SHP77 treated with DMSO at 0.1 percent for 48 hours (cell line): ENCODE data around the gene STAMBPL1.
"Not testable (repeated sequence)": the region's sequence is repeated elsewhere in the genome, so short reads cannot be mapped to it uniquely, and the experiment has no call there.

ENCODE experiments used
- DNase-seq: peaks from one replicate; lab custom pipeline; 2025; lab: John Stamatoyannopoulos, UW

The STAMBPL1 gene

DNA sequence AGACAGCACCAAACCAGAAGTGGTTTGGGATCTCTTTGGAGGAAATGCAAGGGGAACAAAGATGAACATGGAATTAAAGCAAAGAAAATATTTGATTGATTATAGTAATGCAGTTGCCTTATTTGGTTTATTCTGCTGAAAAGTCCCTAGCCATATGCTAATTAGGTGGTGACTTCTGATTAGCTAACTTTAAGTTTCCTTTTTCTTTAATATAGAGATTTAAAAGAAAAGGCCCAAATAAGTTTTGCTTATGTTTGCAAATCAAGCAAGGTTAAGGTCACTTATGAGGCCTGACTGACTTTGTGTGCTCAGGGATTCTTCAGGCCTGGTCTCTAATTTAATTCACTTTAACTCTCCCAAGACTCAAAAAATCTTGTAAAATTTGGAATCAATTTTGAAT, 22.2 kb upstream of the STAMBPL1 start:
- no peak for DNase-seq

DNA sequence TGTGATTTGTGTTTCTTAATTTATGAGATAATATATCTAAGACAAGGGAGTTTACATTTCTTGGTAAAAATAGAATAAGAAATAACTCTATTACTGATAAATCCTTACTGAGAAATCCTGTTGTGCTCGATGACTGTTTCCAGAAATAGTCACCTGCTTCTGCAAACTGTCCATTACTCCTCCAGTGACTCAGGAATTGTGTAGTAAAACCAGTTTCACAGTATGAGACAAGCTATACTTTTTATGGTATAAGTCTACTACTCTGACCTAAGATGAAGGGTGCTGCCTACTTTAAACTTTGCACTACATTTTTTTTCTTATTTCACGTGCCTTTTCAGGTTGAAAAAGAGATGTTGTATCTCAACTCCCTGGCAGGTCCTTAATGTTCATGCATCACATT, 21.6 kb upstream of the STAMBPL1 start:
- DNase-seq = no peak

DNA sequence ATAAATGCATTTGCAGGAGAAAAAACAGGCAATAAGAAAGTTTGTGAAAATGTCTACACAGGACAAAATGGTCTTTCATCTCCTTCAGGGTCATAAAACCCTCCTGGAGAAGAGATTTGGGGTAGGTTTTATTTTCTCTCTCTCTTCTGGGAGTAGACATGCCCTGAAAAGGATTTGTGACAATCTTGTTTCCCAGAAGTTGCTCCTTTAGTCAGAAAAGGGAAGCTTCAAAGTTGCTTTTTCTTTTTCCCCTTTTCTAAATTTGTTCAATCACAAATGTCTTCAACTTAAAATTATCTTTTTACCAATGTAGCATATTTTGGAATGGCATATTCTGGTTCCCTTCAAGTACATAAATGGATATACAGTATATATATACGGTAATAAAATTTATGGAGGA, 19.0 kb upstream of the STAMBPL1 start:
- DNase-seq = no peak

DNA sequence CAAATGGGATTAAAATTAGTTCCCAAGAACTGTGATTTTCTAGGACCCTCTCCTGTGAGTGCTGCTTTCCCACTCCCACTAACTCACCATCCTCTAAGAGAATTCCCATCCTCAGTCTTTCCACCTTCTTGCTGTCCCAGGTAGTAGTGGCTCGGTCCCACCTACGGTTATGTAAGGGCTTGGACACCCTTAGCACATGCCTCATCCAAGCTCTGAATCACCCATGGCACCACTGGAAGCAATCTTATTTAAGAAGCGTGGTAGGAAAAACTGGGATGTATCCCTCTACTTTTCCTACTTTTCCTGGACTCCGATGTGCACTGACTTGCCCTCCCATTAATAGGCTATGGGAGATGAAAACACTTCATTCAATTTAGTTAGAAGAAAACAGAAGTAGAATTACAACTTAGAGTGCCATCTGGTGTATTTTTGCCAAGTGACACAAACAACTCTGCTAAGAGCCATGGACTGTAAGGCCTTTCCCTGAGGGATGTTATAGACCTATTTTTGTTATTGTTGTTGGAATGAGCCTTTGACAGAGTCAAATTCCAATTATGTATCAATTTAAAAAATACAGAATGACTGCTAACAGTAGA, 14.7 kb upstream of the STAMBPL1 start:
- DNase-seq = no peak

DNA sequence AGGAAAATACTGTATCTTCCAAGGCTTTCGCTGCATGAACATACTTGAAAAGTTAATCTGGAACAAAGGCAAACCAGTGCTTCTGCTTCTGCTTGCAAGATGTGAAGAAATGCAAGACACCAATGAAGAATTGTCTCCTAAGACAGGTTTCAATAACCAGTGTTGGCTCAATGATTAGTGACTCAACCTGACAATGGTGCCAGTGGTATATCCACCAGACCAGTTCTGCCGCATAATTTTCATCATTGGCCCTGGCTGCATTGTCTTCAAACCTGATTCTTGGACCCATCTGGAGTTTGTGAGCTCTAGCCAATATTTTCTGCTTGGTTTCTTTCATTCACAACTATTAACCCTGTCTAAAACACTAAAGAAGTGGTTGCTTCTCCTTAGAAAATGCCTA, 13.6 kb upstream of the STAMBPL1 start:
- DNase-seq = no peak

DNA sequence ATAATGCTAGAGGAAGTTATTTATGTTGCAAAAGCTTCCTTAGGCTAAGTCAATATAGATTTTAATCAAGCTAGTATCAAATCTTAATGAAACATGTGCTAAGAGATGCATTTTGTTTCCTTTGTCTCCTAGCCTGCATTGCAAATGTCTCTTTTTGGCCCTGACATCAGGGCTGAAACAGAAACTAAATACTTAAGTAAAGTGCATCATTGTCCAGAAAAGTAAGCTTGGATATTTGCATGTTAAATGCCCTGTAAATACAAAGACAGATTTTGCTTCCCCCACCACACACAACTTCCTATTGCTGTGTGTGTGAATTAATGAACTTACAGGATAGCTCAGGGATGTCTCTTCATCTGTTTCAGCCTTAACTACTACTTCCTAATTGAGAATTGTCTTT, 10.0 kb upstream of the STAMBPL1 start:
- no peak for DNase-seq

DNA sequence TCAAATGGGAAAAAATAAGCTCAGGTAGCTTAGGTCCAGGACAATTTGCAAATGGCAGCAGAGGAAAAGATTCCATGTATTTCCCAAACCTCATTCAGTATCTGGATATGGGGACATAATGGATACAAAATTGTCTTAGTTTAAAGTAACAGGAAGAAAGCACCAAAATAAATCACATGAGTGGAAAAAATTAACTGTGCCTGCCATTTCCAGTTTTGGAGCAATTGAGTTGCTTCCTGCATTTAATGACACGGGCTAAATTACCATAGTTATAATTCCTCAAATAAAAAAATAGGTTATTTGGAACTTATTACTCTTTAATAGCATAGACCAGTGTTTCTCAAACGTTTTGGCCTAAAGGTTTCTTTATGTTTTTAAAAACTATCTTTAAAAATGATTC, 6.3 kb upstream of the STAMBPL1 start:
- no peak for DNase-seq

DNA sequence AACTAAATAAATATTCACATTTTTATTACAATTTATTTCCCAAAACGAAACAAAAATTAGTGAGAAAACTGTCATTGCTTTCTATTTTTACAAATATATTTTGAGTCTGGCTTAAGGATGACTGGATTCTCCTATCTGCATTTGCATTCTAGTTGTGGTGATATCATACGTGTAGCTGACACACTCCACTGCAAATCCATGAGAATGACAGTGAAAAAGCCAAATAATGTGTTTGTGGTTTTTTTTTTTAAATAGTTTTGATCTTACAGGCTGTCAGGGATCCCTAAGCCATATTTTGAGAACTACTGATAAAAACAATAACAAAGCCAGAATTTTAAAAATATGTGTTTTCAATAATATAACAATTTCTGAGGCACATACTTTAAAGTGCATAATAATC, 5.8 kb upstream of the STAMBPL1 start:
- no peak for DNase-seq

DNA sequence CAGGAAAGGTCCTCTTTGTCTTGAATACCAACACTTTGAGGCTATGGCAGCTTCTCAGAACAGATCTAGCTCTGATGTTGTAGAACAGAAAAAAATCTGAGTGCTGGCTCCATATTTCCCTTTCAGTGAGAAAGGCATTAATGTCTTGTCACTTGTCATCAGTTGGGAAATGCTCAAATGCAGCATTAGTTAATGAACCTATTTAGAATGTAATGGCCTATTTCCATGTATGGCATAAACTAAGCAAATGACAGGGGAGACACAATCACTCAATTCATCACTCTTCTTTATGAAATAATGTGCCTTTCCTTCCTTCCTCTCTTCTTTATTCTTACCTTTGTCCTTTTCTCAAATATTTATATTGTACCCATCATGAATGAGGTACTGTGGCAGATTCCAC, 5.0 kb upstream of the STAMBPL1 start:
- DNase-seq = no peak

DNA sequence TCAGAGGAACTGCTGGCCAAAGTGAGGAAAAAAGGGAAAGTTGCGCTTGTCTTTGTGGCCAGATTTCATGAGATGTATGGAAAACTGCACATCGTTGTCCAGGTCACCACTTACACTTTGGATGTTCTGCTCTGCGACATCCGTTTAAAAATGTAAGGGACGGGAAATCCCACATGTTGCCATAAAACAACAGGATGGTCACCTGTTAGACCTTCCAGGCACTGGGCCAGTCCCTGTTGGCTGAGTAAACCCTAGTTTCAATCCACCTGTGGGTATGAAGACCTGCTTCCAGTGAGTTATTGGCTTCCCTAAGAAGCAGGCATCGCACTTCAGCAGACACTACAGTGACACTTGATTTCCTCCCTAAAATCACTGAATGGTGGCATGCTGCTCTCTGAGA, 2.7 kb upstream of the STAMBPL1 start:
- DNase-seq = no peak

DNA sequence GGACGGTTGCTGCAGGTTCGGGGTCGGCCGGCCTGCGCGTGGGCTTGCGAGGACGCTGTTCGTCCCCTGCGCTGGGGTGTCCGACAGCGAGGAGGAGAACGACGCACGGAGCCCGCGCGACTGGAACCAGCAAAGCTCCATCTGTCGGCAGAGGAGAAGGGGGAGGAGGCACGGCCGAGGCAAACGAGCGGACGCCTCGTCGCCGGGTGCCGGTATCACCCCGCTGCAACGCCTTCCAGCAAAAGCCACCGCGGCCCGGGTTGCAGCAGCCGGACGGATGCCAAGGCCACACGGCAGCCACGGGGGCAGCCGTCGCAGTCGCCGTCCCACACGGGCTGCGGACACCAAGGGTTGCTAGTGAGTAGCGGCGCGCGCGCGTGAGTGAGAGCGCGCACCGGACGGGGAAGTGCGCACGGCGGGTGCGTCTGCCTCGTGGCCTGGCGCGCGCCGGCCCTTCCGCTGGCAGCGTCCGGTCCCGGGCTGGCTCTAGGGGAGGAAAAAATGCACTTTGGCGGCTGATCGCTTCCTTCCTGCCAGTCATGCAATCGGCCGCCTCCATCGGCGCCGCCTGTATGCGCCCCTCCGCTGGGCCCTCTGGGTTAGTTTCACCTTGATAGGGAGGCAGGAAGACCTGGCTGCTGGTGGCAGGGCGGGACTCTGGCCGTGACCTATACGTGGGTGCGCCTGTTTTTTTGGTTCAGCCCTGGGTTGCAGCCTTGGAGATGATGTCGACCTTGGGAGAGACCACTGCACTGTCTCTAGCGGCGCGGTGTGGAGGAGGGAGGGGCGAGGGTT, 434 bp downstream of the STAMBPL1 start:
- DNase-seq = no peak

DNA sequence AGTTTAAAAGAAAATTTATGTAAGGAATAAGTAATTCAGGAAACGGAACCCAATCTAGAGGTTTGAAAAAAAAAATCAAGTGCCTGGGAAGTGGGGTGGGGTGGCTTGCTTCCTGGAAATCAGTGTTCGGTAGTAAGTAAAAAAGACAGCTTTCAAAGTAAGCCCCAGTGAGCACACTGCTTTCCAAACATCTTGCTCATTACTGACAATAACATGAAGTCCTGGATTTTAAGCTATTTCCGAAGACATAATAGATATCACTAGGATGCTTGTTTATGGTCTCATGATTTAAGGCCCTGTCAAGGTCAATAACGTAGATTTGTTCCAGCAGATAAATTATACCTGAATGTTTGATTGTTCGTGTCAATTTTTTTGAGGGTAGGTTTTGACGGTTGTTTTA, 1.3 kb downstream of the STAMBPL1 start:
- no peak for DNase-seq

DNA sequence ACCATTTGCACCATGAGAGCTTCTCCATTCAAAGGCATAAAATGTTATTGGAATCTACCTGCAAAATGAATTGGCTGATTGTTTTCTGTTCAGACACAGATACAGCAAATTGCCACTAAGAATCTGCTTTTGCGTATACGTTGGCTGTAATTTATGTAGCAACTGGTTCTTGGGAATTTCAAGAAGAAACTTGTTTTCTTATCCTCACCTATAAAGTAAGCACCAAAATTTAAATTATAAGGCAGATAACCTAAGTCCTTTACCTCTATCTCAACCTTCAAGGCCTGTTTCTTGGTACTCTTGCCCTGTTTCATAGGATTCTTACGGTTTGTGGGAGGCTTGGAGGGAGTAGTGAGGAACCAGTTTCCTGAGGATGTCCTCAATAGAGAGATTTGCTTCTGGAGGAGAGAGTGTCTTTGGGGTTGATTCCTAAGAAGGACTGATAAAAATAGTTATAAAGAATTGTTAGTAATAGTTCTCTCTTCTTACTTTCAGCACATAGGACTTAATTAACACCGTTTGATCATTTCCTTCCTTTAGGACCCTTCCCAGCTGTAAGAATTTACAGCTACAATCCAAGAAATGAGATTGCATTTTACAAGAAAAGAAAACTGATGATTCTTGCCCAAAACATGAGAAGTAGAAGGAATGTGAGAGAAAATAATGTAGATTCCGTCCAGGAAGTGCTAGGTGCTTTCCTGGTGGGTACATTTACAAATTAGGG, 2.0 kb downstream of the STAMBPL1 start:
- no peak for DNase-seq

DNA sequence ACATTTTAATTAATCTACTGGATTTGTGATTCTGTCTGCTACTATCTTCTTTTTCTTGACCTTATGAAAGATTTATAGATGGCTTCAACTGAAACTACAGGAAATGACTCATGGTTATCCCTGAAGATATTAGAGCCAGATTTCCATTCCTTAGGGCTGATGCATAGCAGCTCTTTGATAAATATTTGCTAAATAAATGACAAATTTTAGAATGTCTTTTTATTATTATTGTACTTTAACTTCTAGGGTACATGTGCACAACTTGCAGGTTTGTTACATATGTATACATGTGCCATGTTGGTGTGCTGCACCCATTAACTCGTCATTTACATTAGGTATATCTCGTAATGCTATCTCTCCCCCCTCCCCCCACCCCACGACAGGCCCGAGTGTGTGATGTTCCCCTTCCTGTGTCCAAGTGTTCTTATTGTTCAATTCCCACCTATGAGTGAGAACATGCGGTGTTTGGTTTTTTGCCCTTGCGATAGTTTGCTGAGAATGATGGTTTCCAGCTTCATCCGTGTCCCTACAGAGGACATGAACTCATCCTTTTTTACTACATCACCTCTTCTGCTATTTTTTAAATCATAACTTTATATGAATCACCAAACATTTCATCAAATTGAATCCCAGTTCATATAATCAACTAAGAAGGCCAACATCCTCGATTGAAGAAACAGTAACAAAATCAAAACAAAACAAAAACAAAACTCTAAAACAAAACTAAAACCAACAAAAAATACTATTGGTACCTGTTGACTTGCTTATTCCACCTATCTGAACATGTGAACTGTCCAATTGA, 2.8 kb downstream of the STAMBPL1 start:
- not testable (repeated sequence) for DNase-seq

DNA sequence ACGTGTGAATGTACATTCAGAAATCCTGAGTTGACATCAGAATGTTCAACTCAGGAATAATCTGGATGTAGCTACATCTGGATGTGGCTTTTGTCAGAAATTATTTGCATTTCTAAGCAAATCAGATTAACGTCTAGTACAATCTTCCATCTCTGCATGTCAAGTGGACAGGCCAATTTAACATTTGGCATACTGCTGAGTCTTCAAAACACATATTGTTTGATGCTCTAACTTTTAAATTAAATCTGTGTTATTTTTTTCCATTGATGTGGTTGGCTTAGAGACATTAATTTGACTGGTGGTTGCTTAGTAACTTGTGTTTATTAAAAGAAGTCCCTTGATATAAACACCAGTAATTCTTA, 3.4 kb downstream of the STAMBPL1 start:
- no peak for DNase-seq

DNA sequence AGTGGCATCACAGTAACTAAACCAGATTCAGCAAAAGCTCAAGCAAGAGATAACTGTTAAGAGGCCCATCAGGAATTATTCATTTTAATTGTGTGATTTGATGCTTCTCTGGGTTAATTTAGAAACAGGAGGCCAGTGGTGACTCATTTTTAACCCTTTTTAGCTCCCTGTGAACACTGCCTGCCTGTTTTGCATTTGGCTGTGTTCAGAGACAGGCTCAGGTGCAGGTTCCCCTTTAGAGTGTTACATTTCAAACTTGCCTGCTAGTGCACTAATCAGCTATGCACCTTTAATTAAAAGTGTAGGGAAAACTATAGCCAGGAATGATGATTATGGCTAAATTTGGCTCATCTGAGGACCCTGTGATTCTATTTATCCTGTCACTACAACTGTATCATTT, 6.5 kb downstream of the STAMBPL1 start:
- DNase-seq = no peak

DNA sequence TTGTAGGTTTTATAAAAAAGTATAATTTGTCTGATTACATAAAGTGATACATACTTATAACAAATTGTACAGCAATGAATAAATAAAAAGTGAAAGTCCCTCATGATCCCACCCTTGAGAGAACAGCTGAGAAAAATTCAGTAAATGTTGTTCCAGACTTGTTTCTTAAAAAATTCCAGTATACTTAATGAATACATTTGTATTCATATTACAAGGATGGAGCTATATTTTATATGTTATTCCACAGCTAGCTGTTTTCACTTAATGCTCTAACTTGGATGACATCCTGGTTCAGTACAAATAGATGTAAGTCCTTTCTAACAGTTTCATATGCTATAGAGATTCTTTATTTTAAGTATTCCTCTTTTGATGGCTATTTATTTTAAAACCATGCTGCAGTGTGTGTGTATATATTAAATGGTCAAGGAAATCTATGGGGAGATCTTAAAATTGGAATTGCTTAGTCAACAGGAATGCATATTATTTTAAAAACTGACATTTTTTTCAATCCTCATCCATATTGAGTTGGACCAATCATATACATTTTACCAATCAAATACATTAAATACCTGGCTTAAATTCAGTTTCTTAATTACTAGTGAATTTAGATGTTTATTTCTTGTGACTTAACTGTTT, 8.9 kb downstream of the STAMBPL1 start:
- no peak for DNase-seq

DNA sequence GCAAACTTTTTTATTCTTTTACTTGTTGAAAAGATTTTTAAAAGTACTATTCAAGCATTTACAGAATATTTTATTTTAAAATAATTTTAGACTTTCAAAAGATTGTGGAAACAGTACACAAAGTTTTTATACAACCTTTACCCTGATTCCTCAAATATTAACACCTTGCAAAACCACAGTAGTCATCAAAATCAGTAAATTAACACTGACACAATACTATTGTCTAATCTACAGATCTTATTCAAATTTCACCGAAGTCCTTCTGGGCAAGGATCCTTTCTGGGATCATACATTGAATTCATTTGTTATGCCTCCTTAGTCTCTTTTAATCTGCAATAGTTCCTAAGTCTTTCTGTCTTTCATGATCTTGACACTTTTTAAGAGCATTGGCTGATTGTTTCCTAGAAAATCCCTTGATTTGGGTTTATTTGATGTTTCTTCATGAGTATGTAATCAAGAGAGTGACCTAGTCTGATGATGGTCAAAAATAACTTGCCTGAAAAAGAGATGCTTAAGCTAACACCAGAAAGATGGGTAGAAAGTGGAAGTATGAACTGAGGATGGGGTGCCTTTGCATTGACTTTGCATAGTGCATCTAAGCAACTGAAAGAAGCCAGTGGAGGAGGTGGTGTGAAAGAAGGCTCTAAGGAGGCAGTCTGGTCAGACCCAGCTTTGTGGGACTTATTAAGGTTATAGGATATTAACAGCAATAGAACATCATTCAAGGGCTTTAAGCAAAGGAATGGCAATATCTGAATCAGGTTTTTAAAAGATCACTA, 9.7 kb downstream of the STAMBPL1 start:
- DNase-seq = no peak

DNA sequence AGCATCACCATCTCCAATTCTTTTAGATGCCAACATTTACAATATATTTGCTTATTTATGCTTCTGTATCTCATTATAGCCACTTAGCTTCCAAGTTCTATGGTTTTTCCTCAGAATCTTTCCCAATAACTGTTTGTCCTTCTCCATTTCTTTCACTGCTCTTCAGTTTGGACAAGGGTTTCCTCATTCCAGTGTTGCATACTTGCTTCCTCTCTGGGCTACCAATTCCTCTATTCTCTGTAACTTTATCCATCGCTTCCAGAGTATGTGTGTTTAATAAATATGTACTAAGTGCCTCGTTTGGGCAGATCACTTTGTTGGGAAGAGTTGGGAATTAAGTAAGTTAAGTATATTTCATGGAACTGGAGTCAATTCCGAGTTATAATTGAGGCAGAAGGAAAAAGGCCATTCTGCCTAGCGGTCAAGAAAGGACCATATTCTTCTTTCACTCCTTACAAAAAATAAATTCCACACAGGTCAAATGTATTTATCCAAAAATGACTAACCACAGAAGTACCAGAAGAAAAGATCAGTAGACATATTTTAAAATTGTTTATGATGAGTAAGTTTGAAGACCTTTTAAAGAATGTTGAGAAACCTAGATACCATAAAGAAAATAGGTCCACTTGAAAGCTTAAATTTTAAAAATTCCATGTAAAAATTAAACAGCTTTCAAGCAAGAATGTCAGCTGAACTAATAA, 10.8 kb downstream of the STAMBPL1 start:
- DNase-seq = no peak

DNA sequence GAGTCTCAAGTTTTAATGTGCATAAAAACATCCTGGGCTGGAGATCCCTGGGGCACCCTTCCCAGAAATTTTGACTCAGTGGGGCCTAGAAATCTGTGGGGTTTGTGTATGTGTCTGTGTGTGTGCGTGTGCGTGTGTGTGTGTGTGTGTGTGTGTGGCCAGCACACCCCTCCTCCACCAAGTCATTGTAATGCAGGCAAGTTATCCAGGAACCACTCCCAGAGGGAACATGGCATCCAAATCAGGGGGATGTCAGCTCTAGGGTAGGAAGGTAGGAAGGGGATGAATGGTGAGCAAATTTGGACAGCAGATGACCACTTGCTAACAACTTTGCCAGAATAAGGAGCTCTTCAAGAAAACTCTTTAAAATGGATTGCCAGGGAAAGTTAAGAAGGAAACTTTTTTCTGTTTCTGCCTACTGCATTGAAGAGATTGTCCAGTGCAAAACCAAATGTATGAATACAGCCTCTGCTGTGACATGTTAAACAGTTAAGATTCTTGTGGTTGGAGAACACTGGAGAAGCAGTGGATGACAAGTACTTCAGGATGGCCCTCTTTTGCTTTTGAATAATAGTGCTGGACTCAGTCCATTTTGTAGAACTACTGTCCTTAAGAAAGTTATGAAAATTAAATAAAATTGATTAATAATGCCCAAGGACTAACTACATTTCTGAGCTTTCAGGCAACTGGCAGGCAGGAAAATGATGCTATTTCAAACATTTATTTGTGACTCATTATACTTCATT, 12.3 kb downstream of the STAMBPL1 start:
- no peak for DNase-seq
